ENCODE data around the gene DOCK3.
A peak's percentile ranks its signal among the peaks of the same experiment; 100 is the strongest.
"Not testable (repeated sequence)": the region's sequence is repeated elsewhere in the genome, so short reads cannot be mapped to it uniquely, and the experiment has no call there.

Gene DOCK3

DNA sequence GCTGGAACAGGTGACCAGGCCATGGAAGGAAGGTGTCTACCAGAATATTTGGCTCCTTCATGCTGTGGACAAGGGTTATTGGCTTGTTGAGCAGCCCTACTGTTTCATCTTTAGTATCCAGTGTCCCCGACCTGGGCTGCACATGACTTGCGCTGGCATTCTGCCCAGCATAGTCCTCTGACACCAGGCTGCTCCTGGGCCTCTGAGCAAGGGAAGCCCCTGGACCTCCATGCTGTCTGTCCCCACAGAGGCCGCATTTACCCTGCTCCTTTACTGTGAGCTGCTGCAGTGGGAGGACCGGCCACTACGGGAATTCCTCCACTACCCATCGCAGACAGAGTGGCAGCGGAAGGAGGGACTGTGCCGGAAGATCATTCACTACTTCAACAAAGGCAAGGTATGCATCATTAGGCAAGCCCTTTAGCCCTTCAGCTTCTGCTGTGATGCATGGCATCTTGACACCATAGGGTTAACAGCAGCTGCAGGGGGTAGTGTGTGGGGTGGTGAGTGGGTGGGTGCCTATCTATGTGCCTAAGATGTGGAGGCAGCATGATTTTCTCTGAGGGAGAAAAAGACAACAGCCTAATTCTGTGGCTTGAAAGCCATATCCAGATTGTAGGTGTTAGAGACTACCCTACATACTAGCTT is 666.4 kb downstream of the DOCK3 start:
- DNase-seq = no peak

DNA sequence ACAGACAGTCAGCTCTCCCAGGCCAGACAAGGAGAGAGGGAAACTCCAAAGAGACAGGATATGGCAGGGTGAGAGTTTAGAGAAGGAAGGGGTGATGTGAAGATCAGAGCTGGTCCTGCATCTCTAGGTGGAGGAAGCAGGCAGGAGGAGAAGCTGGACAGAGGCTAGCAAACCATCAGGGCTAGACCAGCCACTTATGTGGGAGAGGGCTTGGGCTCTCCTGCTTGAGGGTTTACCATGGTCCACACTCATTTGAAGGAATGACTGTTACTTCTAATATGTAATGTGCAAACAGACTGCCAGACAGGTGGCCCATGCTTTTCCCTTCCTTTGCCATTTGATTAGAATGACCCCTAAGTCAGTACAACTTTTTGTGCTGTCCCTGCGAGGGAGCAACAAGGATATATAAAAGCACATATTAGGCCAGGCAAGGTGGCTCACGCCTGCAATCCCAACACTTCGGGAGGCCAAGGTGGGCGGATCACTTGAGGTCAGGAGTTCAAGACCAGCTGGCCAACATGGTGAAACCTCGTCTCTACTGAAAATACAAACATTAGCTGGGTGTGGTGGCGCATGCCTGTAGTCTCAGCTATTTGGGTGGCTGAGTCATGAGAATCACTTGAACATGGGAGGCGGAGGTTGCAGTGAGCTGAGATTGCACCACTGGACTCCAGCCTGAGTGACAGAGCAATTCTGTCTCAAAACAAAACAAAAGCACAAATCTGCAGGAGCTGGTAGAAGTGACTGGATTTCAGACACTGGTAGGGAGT is 669.4 kb downstream of the DOCK3 start:
- no peak for DNase-seq

DNA sequence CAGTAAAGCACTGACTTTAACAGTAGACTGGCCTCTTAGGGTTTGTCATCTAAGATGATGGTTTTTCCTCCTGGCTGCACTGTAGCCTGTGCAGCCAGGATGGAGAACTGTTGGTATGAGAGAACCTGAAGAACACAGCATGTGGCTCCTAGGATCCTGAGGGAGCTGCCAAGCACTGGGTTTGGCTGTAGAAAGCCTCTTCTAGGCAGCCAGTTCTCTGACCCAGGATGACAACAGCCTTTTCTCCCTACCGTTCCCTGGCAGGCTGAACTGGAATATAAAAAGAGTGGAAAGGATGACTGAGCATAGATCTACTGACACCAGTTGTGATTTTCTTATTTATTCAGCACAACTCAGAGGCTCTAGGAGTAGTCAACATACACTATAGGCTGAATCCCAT is 676.0 kb downstream of the DOCK3 start:
- no peak for DNase-seq

DNA sequence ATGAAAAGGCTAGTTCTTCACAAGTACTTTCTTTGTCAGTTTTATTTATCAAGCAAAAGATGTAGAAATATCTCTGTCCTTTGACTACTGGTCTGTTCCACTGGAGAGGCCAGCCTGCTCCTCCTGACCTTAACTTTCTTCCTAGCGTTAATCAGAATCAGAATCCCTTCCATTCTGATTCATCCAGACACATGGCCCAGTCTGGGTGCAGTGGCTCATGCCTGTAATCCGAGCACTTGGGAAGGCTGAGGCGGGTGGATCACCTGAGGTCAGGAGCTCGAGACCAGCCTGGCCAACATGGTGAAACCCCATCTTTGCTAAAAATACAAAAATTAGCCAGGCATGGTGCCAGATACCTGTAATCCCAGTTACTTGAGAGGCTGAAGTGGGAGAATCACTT is 678.4 kb downstream of the DOCK3 start:
- no peak for DNase-seq

DNA sequence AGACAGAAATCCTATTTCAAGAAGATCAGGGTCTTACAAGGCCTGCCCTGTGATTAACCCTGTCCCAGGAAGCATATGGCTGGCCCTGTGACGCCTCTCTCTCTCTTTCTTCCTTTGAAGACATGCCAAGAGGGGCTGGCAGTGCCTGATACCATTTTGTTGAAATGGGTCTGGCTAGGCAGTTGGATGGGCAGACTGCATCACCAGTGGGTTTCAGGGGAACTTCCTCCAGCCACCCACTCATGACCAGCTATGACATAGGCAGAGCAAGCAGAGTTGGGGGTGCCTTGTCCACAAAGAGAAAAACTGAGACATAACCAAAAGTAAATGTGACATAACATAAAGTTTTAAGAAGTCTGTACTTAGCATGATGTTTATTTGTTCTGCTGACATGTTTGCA is 679.0 kb downstream of the DOCK3 start:
- peak; percentile 29 to 42 for DNase-seq

DNA sequence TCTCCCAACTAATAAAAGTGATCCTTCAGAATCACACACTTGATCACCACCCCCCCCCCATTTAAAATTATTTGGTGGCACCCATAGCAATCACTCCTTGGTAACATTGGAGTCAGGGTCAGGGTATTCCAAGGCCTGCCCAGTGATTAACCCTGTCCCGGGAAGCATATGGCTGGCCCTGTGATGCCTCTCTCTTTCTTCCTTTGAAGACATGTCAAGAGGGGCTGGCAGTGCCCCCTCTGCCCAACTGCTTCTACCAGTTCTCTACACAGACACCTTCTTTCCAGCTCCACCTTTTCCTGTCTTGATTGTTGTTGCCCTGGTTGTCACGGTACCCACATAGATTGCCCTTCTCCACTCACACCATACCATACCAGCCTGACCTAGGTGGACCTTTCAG is 679.4 kb downstream of the DOCK3 start:
- no peak for DNase-seq

DNA sequence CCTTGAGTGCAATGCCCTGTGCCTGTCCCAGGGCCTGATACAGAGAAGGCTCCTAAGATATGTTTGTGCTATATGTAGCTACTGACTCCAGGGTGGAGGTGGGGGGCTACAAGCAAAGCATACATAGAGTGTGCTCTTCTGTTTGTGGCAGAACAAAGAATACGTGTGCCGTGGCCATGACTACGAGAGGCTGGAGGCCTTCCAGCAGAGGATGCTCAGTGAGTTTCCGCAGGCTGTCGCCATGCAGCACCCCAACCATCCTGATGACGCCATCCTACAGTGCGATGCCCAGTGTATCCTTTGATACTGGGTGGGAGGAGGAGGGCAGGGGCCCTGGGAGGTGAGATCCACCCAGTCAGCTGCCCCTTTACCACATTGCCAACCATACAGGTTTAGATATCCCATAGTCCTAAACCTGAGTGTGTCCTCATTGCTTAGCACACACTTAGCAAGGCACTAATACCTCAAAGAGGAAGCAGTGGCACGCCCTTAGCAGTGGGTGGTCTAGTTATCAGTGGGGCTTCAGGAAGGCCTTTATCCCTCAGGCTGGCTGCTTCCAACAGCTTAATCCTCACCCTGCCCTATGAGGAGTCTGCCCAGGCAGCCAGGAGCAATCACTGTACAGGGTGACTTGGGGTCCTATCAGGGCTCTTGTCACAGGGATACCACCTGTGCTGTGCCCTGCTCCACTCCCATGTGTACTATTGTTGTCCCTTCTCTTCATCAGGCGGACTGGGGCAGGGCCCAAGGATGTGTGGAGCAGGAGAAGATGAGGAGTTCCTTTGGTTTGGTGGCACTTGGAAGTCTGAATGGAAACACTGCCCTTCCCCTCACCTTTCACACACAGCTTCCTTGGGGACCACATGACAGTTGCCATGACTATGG is 680.2 kb downstream of the DOCK3 start:
- no peak for DNase-seq

DNA sequence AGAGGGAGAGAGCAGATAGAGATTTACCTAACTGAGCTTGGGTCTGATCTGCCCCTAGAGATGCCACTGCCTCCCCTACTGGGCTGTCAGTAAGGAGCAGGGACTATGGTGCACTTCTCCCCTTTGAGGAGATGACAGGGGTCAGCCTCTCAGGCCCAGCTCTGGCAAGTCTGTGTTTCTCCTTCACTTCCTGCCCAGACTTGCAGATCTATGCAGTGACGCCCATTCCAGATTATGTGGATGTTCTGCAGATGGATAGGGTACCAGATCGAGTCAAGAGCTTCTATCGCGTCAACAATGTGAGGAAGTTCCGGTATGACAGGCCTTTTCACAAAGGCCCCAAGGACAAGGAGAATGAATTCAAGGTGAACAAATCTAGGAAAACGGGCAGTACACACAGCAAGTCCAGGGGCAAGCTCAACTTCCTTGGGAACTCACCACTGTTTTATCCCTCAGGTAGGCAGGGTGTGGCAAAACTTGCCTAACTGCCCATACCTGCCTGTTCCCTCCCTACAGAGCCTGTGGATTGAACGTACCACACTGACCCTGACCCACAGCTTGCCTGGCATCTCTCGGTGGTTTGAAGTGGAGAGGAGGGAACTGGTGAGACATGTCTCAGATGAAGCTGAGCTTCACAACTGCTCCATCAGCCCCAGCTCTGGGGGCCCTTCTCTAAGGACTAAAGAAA is 681.3 kb downstream of the DOCK3 start:
- no peak for DNase-seq

DNA sequence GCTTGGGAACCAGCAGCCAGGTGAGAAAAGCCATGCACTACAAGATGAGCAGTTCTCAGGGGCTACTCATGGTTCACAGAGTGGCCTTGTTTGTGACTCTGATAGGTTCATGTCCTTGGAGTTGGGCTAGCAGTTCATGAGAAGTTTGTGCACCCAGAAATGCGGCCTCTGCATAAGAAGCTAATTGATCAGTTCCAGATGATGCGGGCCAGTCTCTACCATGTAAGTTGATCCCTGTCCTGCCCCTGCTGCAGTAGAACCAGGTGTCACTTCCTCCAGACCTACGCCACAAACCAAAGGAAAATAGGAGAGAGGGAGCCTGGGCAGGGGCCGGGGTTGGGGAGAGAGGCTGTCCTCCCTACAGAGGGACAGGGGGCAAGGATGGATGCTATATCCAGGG is 683.1 kb downstream of the DOCK3 start:
- no peak for DNase-seq

DNA sequence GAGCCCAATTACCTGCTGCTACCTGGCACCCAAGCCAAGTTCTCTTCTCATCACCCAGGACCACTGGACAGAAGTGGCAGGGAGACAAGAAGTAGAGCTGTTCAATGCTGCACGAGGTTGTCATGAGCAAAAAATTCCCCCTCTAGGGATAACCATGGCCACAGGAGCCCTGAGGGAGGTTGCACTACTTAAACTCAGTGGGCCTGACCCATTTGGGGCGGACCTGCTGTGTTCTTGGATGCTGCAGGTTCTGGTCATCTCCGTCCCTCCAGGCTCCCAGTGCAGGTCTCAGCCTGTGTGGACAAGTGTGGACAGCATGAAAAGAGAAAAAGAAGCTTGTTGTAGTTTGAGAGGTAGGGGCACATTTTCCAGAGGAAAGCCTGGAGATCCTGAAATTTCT is 684.3 kb downstream of the DOCK3 start:
- DNase-seq = no peak

DNA sequence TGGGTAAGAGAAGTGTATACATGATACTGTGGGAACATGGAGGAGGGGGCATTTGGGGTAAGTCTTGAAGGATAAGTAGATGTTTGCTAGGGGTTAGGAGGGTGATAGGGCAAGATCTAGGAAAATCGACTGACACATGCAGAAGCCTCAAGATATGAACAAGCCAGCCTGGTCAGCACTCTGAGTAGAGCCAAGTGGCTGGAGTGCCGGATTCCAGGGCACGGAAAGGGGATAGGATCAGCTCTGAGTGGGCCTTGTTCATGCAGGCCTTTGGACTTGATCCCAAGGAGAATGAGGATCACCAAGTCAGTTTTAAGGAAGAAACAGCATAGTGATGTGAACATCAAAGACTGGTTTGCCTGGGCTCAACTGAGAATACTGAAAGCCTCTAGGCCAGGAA is 686.1 kb downstream of the DOCK3 start:
- no peak for DNase-seq

DNA sequence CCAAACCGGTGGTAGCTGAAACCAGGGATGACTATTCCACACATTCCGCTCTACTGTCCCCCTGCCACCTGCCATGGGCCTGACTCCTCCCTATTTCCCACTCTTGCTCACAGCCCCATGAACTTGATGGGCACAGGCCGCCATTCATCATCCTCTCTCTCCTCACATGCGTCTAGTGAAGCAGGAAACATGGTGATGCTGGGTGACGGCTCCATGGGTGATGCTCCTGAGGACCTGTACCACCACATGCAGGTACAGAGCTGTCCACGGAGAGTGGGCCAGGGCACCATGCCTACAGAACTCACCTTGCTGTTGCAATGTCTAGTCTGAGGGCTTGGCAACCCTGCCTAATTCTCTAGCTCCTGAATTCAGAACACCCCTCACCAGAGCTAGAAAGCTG is 687.0 kb downstream of the DOCK3 start:
- DNase-seq = no peak

DNA sequence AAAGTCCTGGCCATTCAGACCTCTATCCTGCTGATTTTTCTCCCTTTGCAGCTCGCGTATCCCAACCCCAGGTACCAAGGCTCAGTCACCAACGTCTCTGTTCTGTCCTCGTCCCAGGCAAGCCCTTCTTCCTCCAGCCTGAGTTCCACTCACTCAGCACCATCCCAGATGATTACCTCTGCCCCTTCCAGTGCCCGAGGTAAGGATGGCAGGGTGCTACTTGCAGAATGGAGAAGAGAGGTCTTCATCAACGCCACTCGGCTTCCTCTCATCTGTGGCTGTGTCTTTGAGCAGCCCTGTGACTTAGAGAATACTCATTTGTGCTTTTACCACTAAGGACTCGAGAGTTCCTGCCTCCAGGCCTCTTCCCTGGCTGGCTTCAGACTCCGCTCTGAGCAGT is 687.7 kb downstream of the DOCK3 start:
- DNase-seq = no peak

DNA sequence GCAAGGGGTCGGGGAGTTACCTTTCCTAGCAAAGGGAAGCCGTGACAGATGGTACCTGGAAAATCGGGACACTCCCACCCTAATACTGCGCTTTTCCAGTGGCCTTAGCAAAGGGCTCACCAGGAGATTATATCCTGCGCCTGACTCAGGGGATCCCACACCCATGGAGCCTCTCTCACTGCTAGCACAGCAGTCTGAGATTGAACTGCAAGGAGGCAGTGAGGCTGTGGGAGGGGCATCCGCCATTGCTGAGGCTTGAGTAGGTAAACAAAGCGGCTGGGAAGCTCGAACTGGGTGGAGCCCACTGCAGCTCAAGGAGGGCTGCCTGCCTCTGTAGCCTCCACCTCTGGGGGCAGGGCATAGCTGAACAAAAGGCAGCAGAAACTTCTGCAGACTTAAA is 693.5 kb downstream of the DOCK3 start:
- not testable (repeated sequence) for DNase-seq

DNA sequence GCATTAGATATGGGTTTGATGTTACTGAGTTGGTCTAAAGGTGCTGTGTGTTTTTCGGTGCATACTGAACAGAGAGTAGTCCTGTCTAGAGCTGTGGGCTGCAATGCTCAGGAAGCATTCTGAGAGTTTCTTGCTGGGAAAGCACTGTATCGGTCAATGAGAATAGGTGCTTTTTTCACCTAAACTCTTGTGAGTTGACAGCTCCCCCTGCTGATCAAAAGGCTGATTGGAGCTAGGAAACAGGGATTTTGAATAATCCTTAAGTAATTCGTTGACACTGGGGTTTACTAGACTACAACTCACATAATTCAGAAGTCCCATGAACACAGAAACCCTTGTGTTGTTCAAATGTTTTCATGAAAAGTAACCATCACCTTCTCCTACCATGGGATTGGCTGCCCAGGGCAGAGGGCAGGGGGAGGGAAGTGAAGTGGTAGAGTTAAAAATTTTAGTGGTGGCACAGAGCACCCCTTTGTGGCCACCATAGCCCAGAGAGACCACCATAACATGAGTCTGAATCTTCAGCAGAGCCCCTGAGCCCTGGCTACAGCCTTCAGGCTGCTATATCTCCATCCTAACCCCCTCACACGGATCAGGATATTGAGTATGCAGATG is 697.3 kb downstream of the DOCK3 start:
- peak; percentile 74 to 76 for DNase-seq

DNA sequence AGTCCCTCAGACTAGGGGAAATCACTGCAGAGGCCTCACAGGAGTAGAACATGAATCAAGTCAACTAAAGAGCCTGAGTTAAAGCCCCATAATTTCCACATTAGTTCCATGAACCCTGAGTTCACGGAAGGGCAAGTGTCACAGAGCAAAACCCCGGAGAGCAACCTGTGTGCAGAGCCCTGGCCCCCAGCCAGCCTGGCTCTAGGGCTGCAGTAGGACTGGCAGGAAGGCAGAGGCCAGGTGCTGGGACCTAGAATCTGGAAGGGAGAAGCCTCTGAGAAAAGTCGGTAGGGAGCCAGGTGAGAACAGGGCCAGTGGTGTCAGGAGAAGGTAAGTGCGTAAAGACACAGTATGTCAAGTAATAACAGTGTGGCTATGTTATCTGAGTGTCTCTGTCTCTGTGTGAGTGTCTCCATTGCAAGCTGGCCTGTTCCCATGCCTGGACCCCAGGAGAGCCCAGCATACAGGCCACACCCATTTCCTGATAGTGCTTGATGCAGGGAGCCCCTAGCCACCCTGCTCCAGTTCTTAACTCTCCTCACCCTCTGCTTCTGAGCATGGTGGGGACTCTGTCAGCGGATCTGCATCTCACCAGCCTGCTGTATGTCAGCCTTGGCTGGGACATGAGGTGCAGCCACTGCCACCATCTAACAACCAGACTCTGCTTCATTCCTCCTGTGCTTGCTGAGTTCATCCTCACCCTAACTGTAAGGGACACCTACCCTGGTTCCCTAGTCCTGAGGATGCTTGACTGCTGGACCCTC is 699.1 kb downstream of the DOCK3 start:
- DNase-seq = no peak

DNA sequence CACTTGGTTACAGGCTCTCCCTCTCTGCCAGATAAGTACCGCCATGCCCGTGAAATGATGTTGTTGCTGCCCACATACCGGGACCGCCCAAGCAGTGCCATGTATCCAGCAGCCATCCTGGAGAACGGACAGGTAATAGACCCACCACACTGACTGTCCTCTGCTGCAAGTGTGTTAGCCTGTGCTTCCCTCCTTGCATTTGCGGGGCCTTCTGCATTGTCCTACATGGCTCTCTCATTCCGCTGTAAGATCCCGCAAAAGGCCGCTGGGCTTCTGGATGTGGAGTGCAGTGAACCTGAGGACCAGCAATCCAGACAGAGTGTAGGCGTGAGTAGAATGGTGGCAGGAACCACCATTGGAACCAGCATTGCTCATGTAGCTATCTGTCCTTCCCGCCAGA is 699.7 kb downstream of the DOCK3 start:
- DNase-seq = no peak

DNA sequence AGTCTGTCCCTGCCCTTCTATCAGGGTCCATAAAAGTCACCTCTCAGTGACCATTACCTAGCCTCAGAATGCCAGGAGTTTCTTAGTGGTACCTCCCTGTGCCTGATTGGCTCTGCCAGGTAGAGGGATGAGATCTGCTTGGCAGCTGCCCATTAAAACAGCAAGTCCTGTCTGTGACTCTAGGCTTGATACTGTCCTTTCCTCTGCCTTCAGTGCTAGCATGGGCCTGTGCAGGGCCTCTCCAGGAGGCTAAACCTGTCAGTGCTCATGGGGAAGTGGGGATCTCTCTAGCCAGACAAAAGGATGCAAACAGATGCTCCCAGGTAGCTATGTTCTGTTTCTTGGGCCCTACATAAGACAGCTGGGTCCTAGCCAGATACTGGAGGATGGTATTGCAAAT is 700.4 kb downstream of the DOCK3 start:
- no peak for DNase-seq

DNA sequence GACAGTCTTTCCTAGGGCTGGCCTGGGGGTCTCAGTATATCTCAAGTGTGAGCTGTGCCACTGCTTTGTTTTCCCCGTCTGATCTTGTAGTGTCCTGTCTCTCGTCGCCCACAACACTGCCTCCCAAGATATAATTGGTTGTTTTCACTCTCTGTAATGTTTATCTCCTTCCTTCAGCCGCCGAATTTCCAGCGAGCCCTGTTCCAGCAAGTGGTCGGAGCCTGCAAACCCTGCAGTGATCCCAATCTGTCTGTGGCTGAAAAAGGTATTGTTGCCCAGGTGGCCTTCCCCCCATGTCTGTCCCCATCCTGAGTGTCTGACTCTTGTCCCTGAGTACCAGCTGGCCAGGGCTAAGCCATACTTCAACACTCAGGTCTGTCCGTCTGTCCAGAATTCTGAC is 700.8 kb downstream of the DOCK3 start:
- DNase-seq = no peak

DNA sequence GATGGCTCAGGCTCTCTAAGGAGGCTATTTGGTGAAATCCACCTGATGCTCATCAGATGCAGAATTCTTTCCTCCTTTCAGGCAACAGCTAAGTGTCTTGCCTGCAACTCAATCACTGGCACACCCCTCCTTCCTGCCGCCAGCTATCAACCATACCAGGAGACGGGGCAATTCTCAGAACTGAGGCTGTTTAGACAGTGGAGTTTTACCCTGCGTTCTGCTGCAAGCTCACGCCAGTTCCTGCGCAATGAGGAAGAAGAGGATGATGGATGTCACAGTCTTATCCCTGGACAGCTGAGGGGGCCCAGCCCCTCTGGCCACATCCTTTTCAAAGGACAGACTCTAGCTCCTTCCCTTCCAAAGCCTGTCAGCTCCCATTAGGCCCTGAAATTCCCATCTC is 703.3 kb downstream of the DOCK3 start:
- no peak for DNase-seq

DNA sequence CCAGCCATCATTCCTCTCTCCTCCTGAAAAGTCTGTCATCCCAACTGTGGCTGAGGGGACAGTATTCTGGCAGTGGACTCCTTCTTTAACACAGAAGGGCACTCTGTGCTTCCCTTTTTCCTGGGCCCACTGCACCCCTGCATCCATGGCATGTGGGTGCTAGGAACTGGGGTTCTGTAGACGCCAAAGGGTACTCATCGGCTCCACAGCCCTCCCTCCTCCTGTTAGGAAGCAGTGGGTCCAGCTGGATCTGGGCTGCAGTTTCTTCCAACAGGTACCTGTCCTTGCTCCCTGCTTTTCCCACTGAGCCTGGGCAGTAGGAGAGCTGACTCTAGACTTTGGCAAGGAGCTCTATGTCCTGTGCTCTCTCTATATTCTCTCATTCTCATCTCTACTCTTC is 704.0 kb downstream of the DOCK3 start:
- no peak for DNase-seq

DNA sequence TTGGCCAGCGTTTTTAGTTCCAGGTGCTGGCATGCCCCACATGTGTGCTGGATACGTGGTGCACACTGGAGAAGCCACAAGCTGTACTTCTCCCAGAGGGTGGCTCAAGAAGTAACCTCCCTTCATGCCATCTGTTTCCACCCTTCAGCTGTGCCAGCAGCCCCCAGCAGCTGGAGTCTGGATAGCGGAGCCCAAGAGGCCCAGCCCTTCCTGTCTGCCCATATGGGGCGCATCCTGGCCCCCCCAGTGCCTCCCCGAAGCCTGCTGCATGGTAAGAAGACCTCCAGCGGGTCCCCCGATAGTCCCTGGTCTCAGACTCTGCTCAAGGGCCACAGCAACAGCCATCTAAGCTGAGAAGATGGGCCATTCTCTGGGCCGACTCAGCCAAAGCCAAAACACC is 704.6 kb downstream of the DOCK3 start:
- DNase-seq = peak; percentile 81 to 83

Measured in Kasumi-1 (cell line).